ENCODE measurements around the gene KBTBD3.
A peak's percentile ranks its signal among the peaks of the same experiment; 100 is the strongest.
"Not testable (repeated sequence)": the region's sequence is repeated elsewhere in the genome, so short reads cannot be mapped to it uniquely, and the experiment has no call there.

Gene KBTBD3

GRCh38 chr11:106061954-106062949 lies 14.9 kb downstream of the KBTBD3 start:
- no peak for DNase-seq

- DNase-seq = no peak
Observed at GRCh38 chr11:106061249-106061784, 15.8 kb downstream of the KBTBD3 start.

DNA sequence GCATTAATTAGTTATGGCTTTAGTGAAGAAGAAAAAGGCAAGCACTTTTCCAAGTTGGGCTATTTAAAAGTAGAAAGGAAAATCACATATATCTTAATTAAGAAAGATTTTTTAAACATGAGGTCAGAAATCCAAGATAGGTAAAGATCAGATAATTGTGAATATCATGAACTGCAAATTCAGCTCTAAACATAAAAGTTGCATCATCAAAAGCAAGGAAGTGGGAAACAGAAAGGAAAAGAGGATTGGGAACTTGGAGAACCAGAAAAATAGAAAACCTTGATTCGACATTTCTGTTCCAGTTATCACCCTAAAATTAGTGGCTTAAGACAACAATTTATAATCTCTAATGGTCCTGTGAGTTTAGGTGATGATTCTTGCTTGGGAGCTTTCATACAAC lies 17.5 kb downstream of the KBTBD3 start:
- DNase-seq = no peak

GRCh38 chr11:106058377-106058776 lies 18.8 kb downstream of the KBTBD3 start:
- not testable (repeated sequence) for DNase-seq

DNA sequence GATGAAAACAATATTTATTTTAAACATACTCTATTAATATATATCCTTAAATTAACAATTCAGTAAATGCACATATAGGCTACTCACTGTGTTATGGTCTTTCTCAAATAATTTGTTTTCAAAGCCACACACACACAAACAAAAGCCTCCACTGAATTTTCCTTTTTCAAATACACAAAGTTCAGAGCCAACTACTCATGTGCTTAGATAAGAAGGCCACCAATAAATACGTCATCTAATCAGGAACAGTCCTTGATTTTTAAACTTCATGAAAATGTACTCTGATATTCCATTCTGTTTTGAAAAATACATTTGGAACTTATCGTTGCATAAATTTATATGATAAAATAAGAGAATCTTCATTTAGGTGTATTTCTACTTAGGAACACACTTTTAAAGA lies 26.0 kb downstream of the KBTBD3 start:
- no peak for DNase-seq

DNA sequence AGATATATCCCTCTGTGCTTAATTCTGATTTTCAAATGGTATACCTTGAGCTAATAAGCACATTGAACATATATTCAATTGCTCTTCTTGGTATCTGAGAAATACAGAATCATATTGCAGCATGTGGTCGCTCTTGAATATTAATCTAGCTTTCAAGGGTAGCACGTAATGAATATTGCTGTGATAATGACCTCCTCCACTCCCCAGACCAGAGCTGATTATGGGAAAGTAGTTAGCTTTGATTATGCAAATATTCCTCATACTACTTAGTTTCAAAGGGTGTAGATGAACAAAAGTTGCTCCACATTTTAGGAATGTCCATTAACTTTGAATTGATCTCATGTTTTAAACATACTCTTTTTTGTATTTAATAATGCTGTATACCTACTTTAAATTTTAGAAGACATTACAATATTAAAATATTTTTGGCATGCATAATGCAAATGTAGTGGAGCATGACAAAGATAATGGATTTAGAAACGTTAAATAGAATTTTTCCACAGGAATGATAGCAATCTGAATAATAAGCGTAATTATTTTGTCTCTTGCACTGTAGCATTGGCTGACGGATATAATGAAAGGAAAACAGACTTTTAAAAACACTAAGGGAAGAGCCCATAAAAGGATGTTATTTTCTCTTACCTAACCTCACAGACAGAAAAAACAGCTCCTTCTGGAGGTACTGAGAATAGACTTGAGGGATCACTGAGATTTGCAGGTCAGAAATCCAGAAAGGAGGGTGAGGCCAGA lies 27.2 kb downstream of the KBTBD3 start:
- no peak for DNase-seq

DNA sequence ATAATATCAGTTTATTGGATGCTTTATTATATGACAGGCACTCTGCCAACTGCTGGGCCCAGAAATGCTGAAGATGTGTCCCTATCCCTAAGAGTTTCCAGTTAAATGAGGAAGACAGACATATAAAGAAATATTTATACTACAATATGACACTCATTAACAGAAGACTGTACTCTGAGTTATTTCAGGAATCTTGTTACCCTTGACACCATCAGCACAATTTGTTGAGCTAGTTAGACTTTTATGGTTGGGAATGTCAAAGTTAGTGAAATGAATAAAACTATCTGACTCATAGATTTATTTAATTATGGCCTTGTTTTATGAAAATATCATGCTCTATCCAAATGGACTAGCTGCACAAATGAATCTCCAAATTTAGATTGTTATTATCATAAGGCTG lies 29.5 kb downstream of the KBTBD3 start:
- no peak for DNase-seq

GRCh38 chr11:106043540-106043939 lies 33.6 kb downstream of the KBTBD3 start:
- no peak for DNase-seq

DNA sequence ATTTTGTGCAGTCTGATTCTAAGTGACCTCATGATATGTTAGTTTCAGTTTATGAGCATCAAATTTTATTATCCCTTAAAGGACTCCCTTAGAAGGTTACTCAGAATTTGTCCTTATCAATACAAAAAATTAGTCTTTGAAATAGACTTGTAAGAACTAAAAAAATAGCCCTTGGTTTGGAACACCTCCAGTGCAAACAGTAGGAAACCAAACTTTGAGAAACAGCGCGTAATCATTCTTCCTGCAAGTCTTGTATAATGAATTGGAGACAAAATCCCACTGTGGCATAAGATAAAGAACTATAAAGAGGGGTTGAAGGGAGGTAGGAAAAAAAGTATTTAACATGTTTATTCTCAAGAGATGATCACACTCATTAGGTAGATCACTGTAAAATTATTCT lies 44.3 kb downstream of the KBTBD3 start:
- DNase-seq = no peak

DNA sequence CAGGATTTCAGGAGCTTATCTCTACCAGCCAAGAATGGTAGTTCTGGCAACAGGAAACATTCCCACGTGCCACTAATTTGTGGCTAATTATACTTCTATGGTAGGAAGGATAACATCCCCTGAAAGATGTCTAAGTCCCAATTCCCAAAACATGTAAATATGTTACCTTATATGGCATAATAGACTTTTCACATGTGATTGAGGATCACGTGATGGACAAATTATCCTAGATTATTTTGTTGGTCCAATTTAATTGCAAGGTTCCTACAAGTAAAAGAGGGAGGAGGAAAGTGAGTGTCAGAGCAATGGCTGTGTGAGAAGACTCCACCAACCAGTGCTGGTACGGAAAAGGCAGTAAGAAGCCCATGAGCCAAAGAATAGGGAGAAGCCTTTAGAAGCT lies 45.2 kb downstream of the KBTBD3 start:
- no peak for DNase-seq

DNA sequence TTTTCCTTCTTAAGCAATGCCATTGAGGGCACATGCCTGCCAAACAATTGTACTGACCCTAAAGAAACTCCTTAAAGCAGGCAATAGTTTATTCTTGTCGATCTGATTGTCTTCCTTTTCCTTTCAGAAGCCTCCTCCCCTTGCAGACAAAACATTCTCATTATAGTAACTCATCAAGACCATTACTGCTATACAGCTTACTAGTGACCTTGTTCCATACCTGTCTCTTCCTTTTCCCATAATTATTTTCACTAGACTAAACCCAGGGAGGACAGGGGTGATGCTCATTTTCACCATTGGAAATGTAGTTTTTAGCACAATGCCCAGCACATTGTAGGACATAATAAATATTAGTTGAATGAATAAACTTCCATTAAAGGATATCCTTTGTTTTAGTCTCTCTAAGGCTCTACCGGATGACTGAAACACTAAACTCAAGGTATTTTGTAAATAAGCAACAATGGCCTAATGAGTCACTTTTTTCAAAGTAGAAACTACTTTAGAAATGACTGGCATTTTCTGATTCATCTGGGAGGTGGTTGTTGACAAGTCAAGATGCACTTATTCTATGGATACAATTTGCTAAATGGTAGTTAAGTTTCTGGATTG lies 45.8 kb downstream of the KBTBD3 start:
- DNase-seq = peak; percentile 68

DNA sequence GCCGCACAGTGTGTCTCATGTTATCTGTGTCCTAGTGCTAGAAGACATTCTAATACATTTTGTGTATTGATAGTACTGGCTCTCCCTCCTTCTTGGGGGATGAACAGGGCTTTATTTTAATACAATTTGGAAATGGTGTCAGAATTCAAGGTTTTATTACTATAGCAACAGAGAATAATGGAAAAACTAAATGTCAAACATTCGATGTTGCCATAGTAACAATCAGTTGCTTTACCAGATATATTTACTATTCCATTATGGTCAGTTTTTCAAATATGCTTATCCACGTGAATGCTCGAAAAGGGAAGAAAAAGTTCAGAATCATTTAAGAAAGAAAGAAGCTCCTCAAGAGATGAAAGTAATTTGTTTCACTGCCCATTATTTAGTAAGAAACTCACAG lies 46.5 kb downstream of the KBTBD3 start:
- no peak for DNase-seq

DNA sequence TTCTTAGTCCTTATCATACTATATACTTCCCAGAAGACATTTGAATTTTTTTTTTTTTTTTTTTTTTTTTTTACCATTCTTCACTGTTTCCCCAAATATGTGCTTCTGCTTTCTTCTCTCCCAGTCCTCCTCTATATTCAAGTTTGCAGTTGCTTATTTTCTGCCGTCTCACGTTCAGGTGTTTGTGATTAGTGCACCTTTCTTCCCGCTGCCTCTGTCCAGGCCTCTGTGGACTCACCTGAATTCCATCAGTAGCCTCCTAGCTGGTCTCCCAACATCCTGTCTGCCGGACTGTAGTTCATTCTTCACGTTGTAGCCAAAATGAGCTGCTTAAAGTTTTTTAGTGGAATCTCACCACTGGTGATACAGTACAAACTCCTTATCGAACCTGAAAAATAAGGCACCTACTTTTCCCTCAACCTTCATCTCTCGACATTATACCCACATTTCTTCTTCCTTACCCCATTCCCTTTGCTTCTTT lies 54.3 kb downstream of the KBTBD3 start:
- no peak for DNase-seq

DNA sequence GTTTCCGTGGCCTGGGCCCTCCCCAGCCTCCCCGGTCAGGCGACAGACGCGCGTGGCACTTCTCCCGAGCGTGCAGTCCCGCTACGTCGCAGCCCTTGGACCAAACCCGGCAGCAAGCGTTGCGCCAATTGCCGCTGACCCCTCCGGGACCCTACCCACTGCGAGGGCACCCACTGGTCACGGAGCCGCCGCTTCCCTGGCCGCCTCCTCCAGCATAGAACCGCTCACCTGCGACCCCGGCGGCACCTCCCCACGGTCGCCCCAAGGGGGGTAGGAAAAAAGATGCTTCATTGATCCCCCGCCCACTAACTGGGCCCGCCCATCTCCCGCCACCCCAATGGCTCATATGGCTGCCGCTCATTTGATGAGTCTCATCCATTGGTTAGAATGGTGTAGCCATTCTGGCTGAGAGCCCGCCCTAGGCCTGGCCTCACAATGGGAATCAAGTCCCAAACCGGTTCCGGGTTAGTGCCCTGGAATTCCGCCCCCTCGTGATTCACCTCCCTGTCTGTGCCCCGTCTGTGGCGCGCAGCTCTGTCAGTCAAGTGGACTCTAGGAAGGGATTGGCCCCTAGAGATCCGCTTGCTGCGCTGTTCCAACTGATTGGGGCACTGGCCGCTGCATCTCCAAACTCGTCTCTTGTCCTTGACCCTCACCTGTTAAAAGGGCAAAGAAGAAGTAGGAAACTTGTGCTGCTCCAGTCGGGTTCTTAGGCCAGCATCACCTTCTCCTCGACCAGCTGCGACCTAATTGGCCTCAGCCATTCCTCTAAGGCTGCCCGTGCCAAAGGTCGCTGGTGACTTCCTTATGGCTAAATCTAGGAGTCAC lies 55.0 kb downstream of the KBTBD3 start, which contains the start of gene MSANTD4:
MSANTD4 (minus strand) TSS at position 274 of the 828 bp plus-strand sequence. CDS start 11,323 bp downstream, outside the sequence.
- peak; percentile 100 for DNase-seq

- DNase-seq = peak; percentile 53
Observed at GRCh38 chr11:106021181-106021966, 55.8 kb downstream of the KBTBD3 start.

GRCh38 chr11:106017093-106017492 lies 60.1 kb downstream of the KBTBD3 start:
- DNase-seq = no peak

- no peak for DNase-seq
Observed at GRCh38 chr11:106015066-106015465, 62.1 kb downstream of the KBTBD3 start.

DNA sequence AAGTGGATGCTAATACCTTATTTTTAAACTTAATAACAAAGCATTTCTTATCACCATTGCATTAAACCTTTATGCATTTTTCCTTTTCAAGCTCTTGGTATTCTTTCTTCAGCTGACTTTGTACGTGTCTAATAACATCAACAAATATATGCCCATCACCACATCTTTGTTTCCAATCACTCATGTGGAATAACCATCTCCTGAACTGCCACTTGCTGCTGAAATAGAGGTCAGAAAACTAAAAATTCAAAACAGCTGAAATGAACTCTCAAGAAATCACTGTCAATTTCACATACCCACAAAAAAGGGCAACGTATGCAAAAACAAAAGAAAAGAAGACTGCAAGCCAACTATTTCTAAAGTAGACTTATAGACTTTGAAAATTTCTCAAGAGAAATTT lies 62.5 kb downstream of the KBTBD3 start:
- no peak for DNase-seq

DNA sequence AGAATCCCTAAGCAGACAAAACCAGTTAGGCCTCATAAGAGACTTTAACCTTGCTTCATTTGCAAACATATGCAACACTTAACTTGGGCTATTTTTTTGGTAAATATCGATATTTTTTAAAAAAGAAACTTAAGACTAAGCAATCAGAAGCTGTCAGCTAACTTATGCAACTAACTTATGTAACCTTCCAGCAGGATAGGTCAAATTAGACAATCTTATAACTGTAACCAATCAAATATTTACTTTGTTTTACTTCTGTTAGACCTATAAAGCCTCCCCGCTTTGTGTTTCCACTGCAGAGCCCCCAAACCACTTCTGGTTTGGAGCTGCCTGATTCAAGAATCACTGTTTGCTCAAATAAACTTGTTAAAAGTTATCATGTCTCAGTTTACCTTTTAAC lies 63.1 kb downstream of the KBTBD3 start:
- no peak for DNase-seq

DNA sequence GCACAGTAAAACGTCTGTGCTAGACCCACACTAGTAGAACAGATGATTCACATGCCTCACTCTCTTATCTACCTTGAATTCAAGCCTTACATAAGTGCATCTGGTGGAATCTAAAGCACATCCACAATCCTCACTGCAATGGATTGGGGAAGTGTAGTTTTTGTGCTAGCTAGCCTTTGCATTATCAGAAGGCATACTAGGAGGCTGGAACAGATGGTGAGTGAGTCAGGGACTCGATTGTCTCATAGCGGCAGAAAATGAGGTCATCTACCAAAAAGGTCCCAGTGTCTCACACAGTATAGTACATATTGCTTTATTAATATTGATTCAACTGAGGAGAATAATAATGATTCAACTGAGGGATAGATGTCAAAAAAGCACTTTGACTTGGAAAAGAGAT lies 64.4 kb downstream of the KBTBD3 start:
- DNase-seq = peak; percentile 88

- DNase-seq = no peak
Observed at GRCh38 chr11:106011481-106011880, 65.7 kb downstream of the KBTBD3 start.

Measured in HCEC 1CT (cell line).